ENCODE results near the gene FGB.

- TF ChIP-seq CTCF (IDR thresholded peaks at IDR 0.05), result no peak
- no peak for TF ChIP-seq POLR2A (IDR thresholded peaks at IDR 0.05)
- no peak for TF ChIP-seq POLR2AphosphoS5 (IDR thresholded peaks at IDR 0.05)
- no peak for TF ChIP-seq EP300 (IDR thresholded peaks at IDR 0.05)
Measured at GRCh38 chr4:154615211-154615610, 52.4 kb downstream of the FGB start.

Data from stomach (tissue), 4 donors.